SK-N-SH treated with all-trans-retinoic acid at 6 μM for 48 hours (cell line): ENCODE data around the gene CYP26C1.

Experiments used
- ATAC-seq: fragments of 200-7000 bp; cut with Tn5 transposase; 3 replicates; pipeline ENCODE4 v1.9.1; 2020; ENCODE audit warnings: mild to moderate bottlenecking, moderate library complexity
- ARNTL ChIP-seq: fragments of 450-650 bp; formaldehyde crosslinking; IDR thresholded peaks from 2 replicates; pipeline ENCODE4 v1.5.0; 2020; ENCODE audit warnings: low read depth, mild to moderate bottlenecking, moderate library complexity, borderline replicate concordance
- BACH2 ChIP-seq: fragments of 250-450 bp; sonication (Bioruptor Pico); IDR thresholded peaks from 2 replicates; pipeline ENCODE4 v1.9.0; 2021; ENCODE audit warnings: mild to moderate bottlenecking, borderline replicate concordance
- CSDC2 ChIP-seq: fragments of 250-450 bp; sonication (Bioruptor Pico); IDR thresholded peaks from 2 replicates; pipeline ENCODE4 v1.5.0; 2020; ENCODE audit warnings: mild to moderate bottlenecking, moderate library complexity
- ESRRG ChIP-seq: fragments of 250-450 bp; sonication (Bioruptor Pico); IDR thresholded peaks from 2 replicates; pipeline ENCODE4 v1.6.1; 2021; ENCODE audit warnings: mild to moderate bottlenecking
- GLIS3 ChIP-seq: fragments of 250-450 bp; sonication (Bioruptor Pico); IDR thresholded peaks from 2 replicates; pipeline ENCODE4 v1.5.0; 2020; ENCODE audit warnings: mild to moderate bottlenecking, moderate library complexity
- ISL1 ChIP-seq: fragments of 250-450 bp; sonication (Bioruptor Pico); IDR thresholded peaks from 2 replicates; pipeline ENCODE4 v2.1.2; 2022; ENCODE audit warnings: mild to moderate bottlenecking, moderate library complexity
- OSR1 ChIP-seq: fragments of 250-450 bp; sonication (Bioruptor Pico); IDR thresholded peaks from 2 replicates; pipeline ENCODE4 v1.8.0; 2022; ENCODE audit warnings: moderate library complexity, mild to moderate bottlenecking, inconsistent platforms
- RARB ChIP-seq: fragments of 250-450 bp; sonication (Bioruptor Pico); IDR thresholded peaks from 2 replicates; pipeline ENCODE4 v1.8.0; 2021; ENCODE audit warnings: mild to moderate bottlenecking, moderate library complexity
- SNAI2 ChIP-seq: fragments of 250-450 bp; sonication (Bioruptor Pico); IDR thresholded peaks from 2 replicates; pipeline ENCODE4 v1.5.0; 2020; ENCODE audit warnings: mild to moderate bottlenecking, moderate library complexity
- TCF4 ChIP-seq: fragments of 250-450 bp; sonication (Bioruptor Pico); IDR thresholded peaks from 2 replicates; pipeline ENCODE4 v1.8.0; 2021; ENCODE audit warnings: mild to moderate bottlenecking, moderate library complexity, borderline replicate concordance
- TOX ChIP-seq: fragments of 250-450 bp; sonication (Bioruptor Pico); IDR thresholded peaks from 2 replicates; pipeline ENCODE4 v1.8.0; 2021; ENCODE audit warnings: mild to moderate bottlenecking, moderate library complexity, borderline replicate concordance
- ZC3H10 ChIP-seq: fragments of 250-450 bp; sonication (Bioruptor Pico); IDR thresholded peaks from 2 replicates; pipeline ENCODE4 v1.5.1; 2021; ENCODE audit warnings: mild to moderate bottlenecking, moderate library complexity
- ZFP3 ChIP-seq: fragments of 250-450 bp; sonication (Bioruptor Pico); IDR thresholded peaks from 2 replicates; pipeline ENCODE4 v1.5.0; 2020; ENCODE audit warnings: mild to moderate bottlenecking, moderate library complexity
- ZNF70 ChIP-seq: fragments of 450-650 bp; formaldehyde crosslinking; IDR thresholded peaks from 2 replicates; pipeline ENCODE4 v1.5.0; 2020; ENCODE audit warnings: mild to moderate bottlenecking, moderate library complexity
- ZNF8 ChIP-seq: fragments of 450-650 bp; formaldehyde crosslinking; IDR thresholded peaks from 2 replicates; pipeline ENCODE4 v1.5.0; 2020; ENCODE audit warnings: mild to moderate bottlenecking, moderate library complexity
- TF ChIP-seq, protein P1 (sequence below): fragments of 250-450 bp; sonication (Bioruptor Pico); IDR thresholded peaks from 2 replicates; pipeline ENCODE4 v1.8.0; 2021; ENCODE audit warnings: low read depth, mild to moderate bottlenecking, moderate library complexity, borderline replicate concordance
- TF ChIP-seq, protein P2 (sequence below): fragments of 250-450 bp; sonication (Bioruptor Pico); IDR thresholded peaks from 2 replicates; pipeline ENCODE4 v1.8.0; 2020; ENCODE audit warnings: mild to moderate bottlenecking, moderate library complexity, borderline replicate concordance
- TF ChIP-seq, protein P3 (sequence below): fragments of 250-450 bp; sonication (Bioruptor Pico); IDR thresholded peaks from 2 replicates; pipeline ENCODE4 v1.5.1; 2021; ENCODE audit warnings: mild to moderate bottlenecking, moderate library complexity
- TF ChIP-seq, protein P4 (sequence below): fragments of 250-450 bp; sonication (Bioruptor Pico); IDR thresholded peaks from 2 replicates; pipeline ENCODE4 v1.5.1; 2020; ENCODE audit warnings: low read depth, mild to moderate bottlenecking, moderate library complexity

CYP26C1 gene

DNA sequence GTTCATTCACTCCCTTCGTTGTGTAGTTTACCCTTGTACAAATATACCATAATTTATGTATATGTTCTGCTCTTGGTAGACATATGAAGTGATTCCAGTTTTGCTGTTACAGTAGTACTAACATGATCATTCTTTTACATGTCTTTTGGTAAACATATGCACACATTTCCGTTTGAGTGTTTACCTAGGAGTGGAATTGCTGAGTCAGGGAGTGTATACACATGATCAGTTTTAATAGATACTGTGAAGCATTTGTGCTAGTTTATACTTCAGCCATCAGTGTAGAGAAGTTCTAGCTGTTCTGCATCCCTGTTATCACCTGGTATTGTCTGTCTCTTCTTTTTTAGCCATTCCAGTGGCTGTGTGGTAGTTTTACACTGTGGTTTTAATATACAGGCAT, 34.5 kb upstream of the CYP26C1 start:
- ATAC-seq = no peak
- TF ChIP-seq, protein P1, sequence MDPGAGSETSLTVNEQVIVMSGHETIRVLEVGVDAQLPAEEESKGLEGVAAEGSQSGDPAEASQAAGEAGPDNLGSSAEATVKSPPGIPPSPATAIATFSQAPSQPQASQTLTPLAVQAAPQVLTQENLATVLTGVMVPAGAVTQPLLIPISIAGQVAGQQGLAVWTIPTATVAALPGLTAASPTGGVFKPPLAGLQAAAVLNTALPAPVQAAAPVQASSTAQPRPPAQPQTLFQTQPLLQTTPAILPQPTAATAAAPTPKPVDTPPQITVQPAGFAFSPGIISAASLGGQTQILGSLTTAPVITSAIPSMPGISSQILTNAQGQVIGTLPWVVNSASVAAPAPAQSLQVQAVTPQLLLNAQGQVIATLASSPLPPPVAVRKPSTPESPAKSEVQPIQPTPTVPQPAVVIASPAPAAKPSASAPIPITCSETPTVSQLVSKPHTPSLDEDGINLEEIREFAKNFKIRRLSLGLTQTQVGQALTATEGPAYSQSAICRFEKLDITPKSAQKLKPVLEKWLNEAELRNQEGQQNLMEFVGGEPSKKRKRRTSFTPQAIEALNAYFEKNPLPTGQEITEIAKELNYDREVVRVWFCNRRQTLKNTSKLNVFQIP = no peak
- TF ChIP-seq OSR1 (CRISPR knock-in tag) = no peak
- TF ChIP-seq ARNTL (CRISPR knock-in tag) = no peak
- no peak for TF ChIP-seq ZC3H10 (CRISPR knock-in tag)
- no peak for TF ChIP-seq ISL1 (CRISPR knock-in tag)
- TF ChIP-seq TOX (CRISPR knock-in tag) = no peak
- TF ChIP-seq, protein P2, sequence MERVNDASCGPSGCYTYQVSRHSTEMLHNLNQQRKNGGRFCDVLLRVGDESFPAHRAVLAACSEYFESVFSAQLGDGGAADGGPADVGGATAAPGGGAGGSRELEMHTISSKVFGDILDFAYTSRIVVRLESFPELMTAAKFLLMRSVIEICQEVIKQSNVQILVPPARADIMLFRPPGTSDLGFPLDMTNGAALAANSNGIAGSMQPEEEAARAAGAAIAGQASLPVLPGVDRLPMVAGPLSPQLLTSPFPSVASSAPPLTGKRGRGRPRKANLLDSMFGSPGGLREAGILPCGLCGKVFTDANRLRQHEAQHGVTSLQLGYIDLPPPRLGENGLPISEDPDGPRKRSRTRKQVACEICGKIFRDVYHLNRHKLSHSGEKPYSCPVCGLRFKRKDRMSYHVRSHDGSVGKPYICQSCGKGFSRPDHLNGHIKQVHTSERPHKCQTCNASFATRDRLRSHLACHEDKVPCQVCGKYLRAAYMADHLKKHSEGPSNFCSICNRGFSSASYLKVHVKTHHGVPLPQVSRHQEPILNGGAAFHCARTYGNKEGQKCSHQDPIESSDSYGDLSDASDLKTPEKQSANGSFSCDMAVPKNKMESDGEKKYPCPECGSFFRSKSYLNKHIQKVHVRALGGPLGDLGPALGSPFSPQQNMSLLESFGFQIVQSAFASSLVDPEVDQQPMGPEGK (CRISPR knock-in tag) = no peak
- no peak for TF ChIP-seq RARB (CRISPR knock-in tag)
- no peak for TF ChIP-seq ZFP3 (CRISPR knock-in tag)
- TF ChIP-seq, all 23 proteins: peak for 0

DNA sequence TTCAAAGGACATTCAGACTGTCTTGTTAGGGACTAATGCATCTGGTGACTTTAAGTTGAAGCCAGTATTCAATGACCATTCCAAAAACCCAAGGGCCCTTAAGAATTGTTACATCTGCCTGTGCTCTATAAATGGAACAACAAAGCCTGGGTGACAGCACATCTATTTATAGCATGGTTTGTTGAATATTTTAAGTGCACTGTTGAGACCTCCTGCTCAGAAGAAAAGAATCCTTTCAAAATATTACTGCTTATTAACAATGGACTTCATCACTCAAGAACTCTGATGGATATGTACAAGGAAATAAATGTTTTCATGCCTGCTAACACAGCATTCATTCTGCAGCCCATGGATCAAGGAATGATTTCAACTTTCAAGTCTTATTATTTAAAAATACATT, 33.1 kb upstream of the CYP26C1 start:
- TF ChIP-seq CSDC2 (CRISPR knock-in tag) (no peak), ZFP3 (CRISPR knock-in tag) (no peak), TCF4 (no peak), BACH2 (CRISPR knock-in tag) (no peak), OSR1 (CRISPR knock-in tag) (no peak), ISL1 (CRISPR knock-in tag) (no peak), TOX (CRISPR knock-in tag) (no peak), SNAI2 (CRISPR knock-in tag) (no peak), RARB (CRISPR knock-in tag) (no peak), ZNF70 (CRISPR knock-in tag) (no peak), ZC3H10 (CRISPR knock-in tag) (no peak), ZNF8 (CRISPR knock-in tag) (no peak)
- TF ChIP-seq, protein P1 = no peak
- TF ChIP-seq, protein P3, sequence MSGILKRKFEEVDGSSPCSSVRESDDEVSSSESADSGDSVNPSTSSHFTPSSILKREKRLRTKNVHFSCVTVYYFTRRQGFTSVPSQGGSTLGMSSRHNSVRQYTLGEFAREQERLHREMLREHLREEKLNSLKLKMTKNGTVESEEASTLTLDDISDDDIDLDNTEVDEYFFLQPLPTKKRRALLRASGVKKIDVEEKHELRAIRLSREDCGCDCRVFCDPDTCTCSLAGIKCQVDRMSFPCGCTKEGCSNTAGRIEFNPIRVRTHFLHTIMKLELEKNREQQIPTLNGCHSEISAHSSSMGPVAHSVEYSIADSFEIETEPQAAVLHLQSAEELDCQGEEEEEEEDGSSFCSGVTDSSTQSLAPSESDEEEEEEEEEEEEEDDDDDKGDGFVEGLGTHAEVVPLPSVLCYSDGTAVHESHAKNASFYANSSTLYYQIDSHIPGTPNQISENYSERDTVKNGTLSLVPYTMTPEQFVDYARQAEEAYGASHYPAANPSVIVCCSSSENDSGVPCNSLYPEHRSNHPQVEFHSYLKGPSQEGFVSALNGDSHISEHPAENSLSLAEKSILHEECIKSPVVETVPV (CRISPR knock-in tag) = no peak
- TF ChIP-seq, protein P4, sequence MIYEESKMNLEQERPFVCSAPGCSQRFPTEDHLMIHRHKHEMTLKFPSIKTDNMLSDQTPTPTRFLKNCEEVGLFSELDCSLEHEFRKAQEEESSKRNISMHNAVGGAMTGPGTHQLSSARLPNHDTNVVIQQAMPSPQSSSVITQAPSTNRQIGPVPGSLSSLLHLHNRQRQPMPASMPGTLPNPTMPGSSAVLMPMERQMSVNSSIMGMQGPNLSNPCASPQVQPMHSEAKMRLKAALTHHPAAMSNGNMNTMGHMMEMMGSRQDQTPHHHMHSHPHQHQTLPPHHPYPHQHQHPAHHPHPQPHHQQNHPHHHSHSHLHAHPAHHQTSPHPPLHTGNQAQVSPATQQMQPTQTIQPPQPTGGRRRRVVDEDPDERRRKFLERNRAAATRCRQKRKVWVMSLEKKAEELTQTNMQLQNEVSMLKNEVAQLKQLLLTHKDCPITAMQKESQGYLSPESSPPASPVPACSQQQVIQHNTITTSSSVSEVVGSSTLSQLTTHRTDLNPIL (CRISPR knock-in tag) = no peak
- no peak for ATAC-seq

DNA sequence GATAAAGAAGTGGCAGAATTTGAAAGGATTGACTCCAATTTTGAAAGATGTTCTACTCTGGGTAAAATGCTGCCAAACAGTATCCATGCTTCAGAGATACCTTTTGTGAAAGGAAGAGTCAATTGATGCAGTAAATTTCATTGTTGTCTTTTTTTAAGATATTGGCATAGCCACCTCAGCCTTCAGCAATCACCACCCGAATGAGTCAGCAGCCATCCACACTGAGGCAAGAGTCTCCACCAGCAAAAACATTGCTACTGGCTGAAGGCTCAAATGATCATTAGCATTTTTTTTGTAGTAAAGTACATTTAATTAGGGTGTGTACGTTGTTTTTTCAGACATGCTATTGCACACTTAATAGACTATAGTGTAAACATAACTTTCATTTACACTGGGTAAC, 31.7 kb upstream of the CYP26C1 start:
- ATAC-seq = no peak
- TF ChIP-seq ZC3H10 (CRISPR knock-in tag) (no peak), ESRRG (CRISPR knock-in tag) (no peak), GLIS3 (no peak), SNAI2 (CRISPR knock-in tag) (no peak)
- TF ChIP-seq, protein P3 (CRISPR knock-in tag) = no peak
- TF ChIP-seq, protein P1 = no peak
